ENCODE measurements around the gene ATXN1.

Gene ATXN1

DNA sequence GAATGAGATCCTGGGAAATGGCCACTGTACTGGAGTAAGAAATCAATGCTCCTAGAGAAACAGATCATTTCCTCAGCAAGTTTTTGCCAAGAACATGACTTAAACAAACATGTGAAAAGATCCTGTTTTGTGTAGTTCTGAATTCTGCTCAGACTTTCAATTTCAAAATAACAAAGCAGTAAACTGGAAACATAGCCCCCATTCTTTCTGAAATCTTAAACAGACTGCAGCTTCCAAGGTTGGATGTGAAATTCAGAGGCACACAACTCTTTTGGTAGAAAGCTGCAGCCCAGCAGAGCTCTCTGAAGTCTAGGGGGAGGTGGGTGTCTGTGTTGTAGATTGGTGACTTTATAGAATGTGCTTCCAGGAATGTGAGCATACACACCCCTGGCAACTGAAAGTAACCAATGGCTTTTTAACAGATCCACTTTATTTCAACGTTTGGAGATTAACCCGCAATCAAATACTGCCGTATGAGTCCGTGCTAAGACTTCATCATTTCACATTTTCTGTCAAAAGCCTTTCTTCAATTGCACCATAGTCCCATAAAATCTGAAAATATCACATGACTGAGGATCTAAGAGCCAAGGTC lies 86.4 kb downstream of the ATXN1 start:
- TF ChIP-seq, protein P1, sequence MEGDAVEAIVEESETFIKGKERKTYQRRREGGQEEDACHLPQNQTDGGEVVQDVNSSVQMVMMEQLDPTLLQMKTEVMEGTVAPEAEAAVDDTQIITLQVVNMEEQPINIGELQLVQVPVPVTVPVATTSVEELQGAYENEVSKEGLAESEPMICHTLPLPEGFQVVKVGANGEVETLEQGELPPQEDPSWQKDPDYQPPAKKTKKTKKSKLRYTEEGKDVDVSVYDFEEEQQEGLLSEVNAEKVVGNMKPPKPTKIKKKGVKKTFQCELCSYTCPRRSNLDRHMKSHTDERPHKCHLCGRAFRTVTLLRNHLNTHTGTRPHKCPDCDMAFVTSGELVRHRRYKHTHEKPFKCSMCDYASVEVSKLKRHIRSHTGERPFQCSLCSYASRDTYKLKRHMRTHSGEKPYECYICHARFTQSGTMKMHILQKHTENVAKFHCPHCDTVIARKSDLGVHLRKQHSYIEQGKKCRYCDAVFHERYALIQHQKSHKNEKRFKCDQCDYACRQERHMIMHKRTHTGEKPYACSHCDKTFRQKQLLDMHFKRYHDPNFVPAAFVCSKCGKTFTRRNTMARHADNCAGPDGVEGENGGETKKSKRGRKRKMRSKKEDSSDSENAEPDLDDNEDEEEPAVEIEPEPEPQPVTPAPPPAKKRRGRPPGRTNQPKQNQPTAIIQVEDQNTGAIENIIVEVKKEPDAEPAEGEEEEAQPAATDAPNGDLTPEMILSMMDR (IDR thresholded peaks at IDR 0.05; ENCODE audit: insufficient read depth, low read length, poor library complexity, severe bottlenecking), result no peak
- H3K27ac ChIP-seq (ENCODE audit: low read depth, low read length), result no peak overlapping the region

DNA sequence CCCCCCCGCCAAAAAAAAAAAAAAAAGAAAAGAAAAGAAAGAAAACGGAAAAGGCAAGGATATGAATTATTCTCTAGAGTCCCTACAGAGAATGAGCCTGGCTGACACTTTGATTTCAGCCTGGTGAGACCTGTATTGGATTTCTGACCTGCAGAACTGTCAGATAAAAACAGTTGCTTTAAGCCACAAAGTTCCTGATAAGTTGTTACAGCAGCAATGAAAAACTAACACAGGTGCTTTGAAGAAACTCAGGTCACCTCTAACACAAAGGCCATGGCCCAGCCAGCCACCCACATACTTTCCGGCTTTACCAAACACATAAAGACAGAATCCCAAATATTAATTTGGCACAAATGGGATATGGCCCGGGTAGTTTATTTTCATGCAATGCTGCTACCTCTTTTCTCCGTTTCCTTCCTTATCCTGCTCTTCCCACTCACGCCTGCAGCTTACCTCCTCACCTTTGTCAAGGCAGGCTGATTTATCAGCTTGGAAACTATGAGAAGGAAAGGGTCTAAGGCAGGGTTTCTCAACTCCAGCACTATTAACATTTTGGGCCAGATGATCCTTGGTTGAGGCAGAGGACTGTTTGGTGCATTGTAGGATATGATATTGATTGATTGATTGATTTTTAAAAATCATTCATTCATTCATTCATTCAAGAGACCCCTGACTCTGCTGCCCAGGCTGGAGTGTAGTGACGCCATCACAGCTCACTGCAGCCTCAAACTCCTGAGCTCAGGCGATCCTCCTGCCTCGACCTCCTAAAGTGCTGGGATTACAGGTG lies 88.1 kb downstream of the ATXN1 start:
- Histone ChIP-seq H3K27ac (ENCODE audit: low read depth, low read length) (no peak overlapping the region), H3K79me2 (ENCODE audit: insufficient read depth, low read length) (no peaks in the 10 kb centered on the region), H3K4me3 (ENCODE audit: insufficient read depth, low read length, poor library complexity, severe bottlenecking) (no peak overlapping the region), H3F3A (ENCODE audit: insufficient read depth) (no peaks in the 10 kb centered on the region), H4K20me1 (ENCODE audit: low read depth, low read length) (no peaks in the 10 kb centered on the region), H3K36me3 (ENCODE audit: low read length) (no peaks in the 10 kb centered on the region), H3K9me2 (replicated peaks; ENCODE audit: insufficient read depth, low read length) (no peaks in the 10 kb centered on the region), H3K4me2 (ENCODE audit: low read depth, low read length, poor library complexity, severe bottlenecking) (no peak overlapping the region), H3K9me3 (ENCODE audit: insufficient read depth, low read length) (no peaks in the 10 kb centered on the region), H2AFZ (ENCODE audit: low read depth, low read length, severe bottlenecking) (no peak overlapping the region), H3K9ac (ENCODE audit: low read length) (no peak overlapping the region), H3K27me3 (ENCODE audit: low read length) (no peaks in the 10 kb centered on the region)
- TF ChIP-seq, protein P1 (IDR thresholded peaks at IDR 0.05; ENCODE audit: insufficient read depth, low read length, poor library complexity, severe bottlenecking), result no peak
- no peak for TF ChIP-seq EZH2phosphoT487 (conservative IDR thresholded peaks at IDR 0.05; ENCODE audit: low read length)

More for the DNA sequence above, 86.4 kb downstream of the ATXN1 start:
- Histone ChIP-seq H3F3A (ENCODE audit: insufficient read depth) (no peaks in the 10 kb centered on the region), H3K27me3 (ENCODE audit: low read length) (no peaks in the 10 kb centered on the region), H3K79me2 (ENCODE audit: insufficient read depth, low read length) (no peaks in the 10 kb centered on the region), H3K9me2 (replicated peaks; ENCODE audit: insufficient read depth, low read length) (no peaks in the 10 kb centered on the region), H3K4me2 (ENCODE audit: low read depth, low read length, poor library complexity, severe bottlenecking) (no peak overlapping the region), H2AFZ (ENCODE audit: low read depth, low read length, severe bottlenecking) (no peak overlapping the region), H3K4me3 (ENCODE audit: insufficient read depth, low read length, poor library complexity, severe bottlenecking) (no peak overlapping the region), H4K20me1 (ENCODE audit: low read depth, low read length) (no peaks in the 10 kb centered on the region), H3K36me3 (ENCODE audit: low read length) (no peaks in the 10 kb centered on the region), H3K9ac (ENCODE audit: low read length) (no peak overlapping the region), H3K9me3 (ENCODE audit: insufficient read depth, low read length) (no peaks in the 10 kb centered on the region)

- Histone ChIP-seq H3K27ac (ENCODE audit: low read depth, low read length) (no peak overlapping the region), H3F3A (ENCODE audit: insufficient read depth) (no peaks in the 10 kb centered on the region), H3K27me3 (ENCODE audit: low read length) (no peaks in the 10 kb centered on the region), H3K9ac (ENCODE audit: low read length) (no peak overlapping the region), H3K4me3 (ENCODE audit: insufficient read depth, low read length, poor library complexity, severe bottlenecking) (no peak overlapping the region), H2AFZ (ENCODE audit: low read depth, low read length, severe bottlenecking) (no peak overlapping the region), H4K20me1 (ENCODE audit: low read depth, low read length) (no peaks in the 10 kb centered on the region), H3K9me2 (replicated peaks; ENCODE audit: insufficient read depth, low read length) (no peaks in the 10 kb centered on the region), H3K36me3 (ENCODE audit: low read length) (no peaks in the 10 kb centered on the region), H3K4me2 (ENCODE audit: low read depth, low read length, poor library complexity, severe bottlenecking) (no peak overlapping the region), H3K79me2 (ENCODE audit: insufficient read depth, low read length) (no peaks in the 10 kb centered on the region), H3K9me3 (ENCODE audit: insufficient read depth, low read length) (no peaks in the 10 kb centered on the region)
- TF ChIP-seq, protein P1 (IDR thresholded peaks at IDR 0.05; ENCODE audit: insufficient read depth, low read length, poor library complexity, severe bottlenecking), result no peak
- TF ChIP-seq EZH2phosphoT487 (conservative IDR thresholded peaks at IDR 0.05; ENCODE audit: low read length), result no peak
These were observed 89.7 kb downstream of the ATXN1 start for GRCh38 chr6:16671302-16672289.
